ENCODE measurements around the gene PLPPR1. TPM values are rescaled to one million over a fixed set of nuclear protein-coding genes. Genes with fewer than 3 reads are reported as not detected.

PLPPR1 gene
- total RNA-seq, 4 donors from 2014 or later = 0.60 to 0.68 TPM; not detected in 2

DNA sequence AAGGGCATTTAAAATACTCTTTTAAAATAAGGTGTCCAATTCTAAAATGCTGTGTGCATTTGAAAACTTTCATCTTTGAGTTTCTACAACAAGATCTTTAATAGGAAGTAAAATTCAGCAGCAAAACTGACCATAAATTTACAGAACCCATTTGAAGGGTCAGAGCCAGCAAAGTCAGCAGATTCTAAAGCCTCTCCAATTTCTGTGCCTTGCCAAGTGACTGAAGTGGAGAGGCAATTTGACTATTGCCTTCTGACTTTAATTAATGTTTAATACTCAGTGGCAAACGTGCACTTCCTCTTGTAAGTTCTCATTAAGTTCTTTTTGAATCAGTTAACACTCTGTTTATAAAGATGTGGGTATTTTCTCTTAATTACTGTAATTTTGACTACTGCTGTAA lies 201.1 kb downstream of the PLPPR1 start:
- H3K4me3 ChIP-seq = no peak overlapping the region
- no peaks in the 10 kb centered on the region for H3K36me3 ChIP-seq
- H3K27me3 ChIP-seq = no peaks in the 10 kb centered on the region
- H3K27ac ChIP-seq = no peak overlapping the region
- 18 to 29% methylated on average over 1 of the region's 1 CpG for WGBS, 2 donors (ENCODE audit: low coverage in 1 of 2)
- intact Hi-C loops (cut with DNase I; ENCODE audit: low total_unique reads) (no loop called here), in situ Hi-C loops (cut with MboI; ENCODE audit: low pct_ligation_motif_present in 1 of 4, low pct_unique_long_range_greater_than_20kb in 1 of 4, low sequenced_read_pairs in 3 of 4) (no loop called here)
- DNase-seq = no peak
- H3K9me3 ChIP-seq = no peaks in the 10 kb centered on the region
- H3K4me1 ChIP-seq = peaks cover 0 to 6% (median 0%) of the 10 kb centered on the region in 4 donors
- TF ChIP-seq POLR2AphosphoS5 (IDR thresholded peaks at IDR 0.05) (no peak), EP300 (IDR thresholded peaks at IDR 0.05; ENCODE audit: low read depth) (no peak), POLR2A (IDR thresholded peaks at IDR 0.05) (no peak), CTCF (IDR thresholded peaks at IDR 0.05) (no peak)

DNA sequence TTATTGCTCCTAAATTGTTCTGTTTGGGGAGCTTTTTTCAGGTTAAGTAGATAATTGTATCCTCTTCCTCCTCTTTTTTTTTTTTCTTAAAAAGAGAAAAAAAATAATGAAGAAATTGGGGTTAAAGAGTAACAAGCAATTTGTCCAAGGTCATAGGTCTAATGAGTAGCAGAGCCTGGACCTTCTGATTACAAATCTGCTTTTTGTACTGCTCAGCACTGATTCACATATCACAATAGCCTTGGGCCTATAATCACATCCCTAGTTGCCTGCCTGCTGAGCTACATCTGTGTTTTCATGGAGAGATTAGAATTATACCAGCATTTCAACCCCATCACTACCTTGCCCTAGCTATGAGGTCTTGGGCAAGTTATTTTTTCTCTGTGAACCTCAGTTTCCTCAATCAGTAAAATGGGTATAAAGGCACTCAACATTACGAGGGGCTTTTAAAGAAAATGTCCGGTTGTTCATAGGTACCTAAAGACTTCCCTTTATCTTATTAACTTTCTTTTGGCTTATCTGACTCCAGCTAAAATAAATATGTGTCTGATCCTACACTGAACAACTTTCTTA lies 204.0 kb downstream of the PLPPR1 start:
- Histone ChIP-seq H3K27ac (no peak overlapping the region), H3K4me3 (no peak overlapping the region), H3K27me3 (no peaks in the 10 kb centered on the region), H3K4me1 (peaks cover 0 to 6% (median 0%) of the 10 kb centered on the region in 4 donors), H3K36me3 (no peaks in the 10 kb centered on the region), H3K9me3 (no peaks in the 10 kb centered on the region)
- no peak for TF ChIP-seq EP300 (IDR thresholded peaks at IDR 0.05; ENCODE audit: low read depth)
- no peak for TF ChIP-seq POLR2A (IDR thresholded peaks at IDR 0.05)
- TF ChIP-seq CTCF (IDR thresholded peaks at IDR 0.05) = no peak
- TF ChIP-seq POLR2AphosphoS5 (IDR thresholded peaks at IDR 0.05) = no peak
- in situ Hi-C loops (cut with MboI; ENCODE audit: low pct_ligation_motif_present in 1 of 4, low pct_unique_long_range_greater_than_20kb in 1 of 4, low sequenced_read_pairs in 3 of 4) = no loop called here
- no peak for DNase-seq
- WGBS, 2 donors (ENCODE audit: low coverage in 1 of 2) = 93 to 100% methylated on average over 2 of the region's 2 CpGs
- intact Hi-C loops (cut with DNase I; ENCODE audit: low total_unique reads) = no loop called here

- Histone ChIP-seq H3K36me3 (no peaks in the 10 kb centered on the region), H3K9me3 (no peaks in the 10 kb centered on the region), H3K4me1 (peaks cover 0 to 6% (median 0%) of the 10 kb centered on the region in 4 donors), H3K27me3 (no peaks in the 10 kb centered on the region), H3K4me3 (no peak overlapping the region), H3K27ac (no peak overlapping the region)
- in situ Hi-C loops (cut with MboI; ENCODE audit: low pct_ligation_motif_present in 1 of 4, low pct_unique_long_range_greater_than_20kb in 1 of 4, low sequenced_read_pairs in 3 of 4) (no loop called here), intact Hi-C loops (cut with DNase I; ENCODE audit: low total_unique reads) (no loop called here)
- no peak for DNase-seq
- 34 to 39% methylated on average over 6 of the region's 6 CpGs for WGBS, 2 donors (ENCODE audit: low coverage in 1 of 2)
- TF ChIP-seq EP300 (IDR thresholded peaks at IDR 0.05; ENCODE audit: low read depth) (no peak), CTCF (IDR thresholded peaks at IDR 0.05) (peak in 4 of 5 experiments; percentile 21 to 45 (median 28))
Observed at GRCh38 chr9:101235105-101235866, 206.8 kb downstream of the PLPPR1 start.

DNA sequence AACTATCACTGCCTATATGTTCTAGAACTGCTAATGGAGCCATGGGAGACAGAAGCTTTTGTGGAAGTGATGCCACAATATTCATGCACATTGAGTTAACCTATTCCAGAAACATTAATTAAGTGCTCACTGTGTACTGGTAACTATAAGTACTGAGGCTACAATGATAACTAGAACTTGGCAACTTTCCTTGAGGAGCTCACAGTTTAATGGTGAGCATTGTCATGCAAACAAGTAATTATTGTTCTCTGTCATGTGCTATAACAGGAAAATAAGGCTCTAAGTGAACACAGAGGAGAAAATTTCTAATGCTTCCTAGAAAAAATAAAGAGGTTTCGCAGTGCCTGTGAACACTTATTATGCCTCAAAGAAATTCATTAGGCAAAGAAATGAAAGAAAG lies 214.1 kb downstream of the PLPPR1 start:
- intact Hi-C loops (cut with DNase I; ENCODE audit: low total_unique reads) = no loop called here
- Histone ChIP-seq H3K4me1 (no peaks in the 10 kb centered on the region), H3K27me3 (no peaks in the 10 kb centered on the region), H3K36me3 (no peaks in the 10 kb centered on the region), H3K9me3 (no peaks in the 10 kb centered on the region), H3K4me3 (no peak overlapping the region), H3K27ac (no peak overlapping the region)
- TF ChIP-seq POLR2A (IDR thresholded peaks at IDR 0.05) (no peak), CTCF (IDR thresholded peaks at IDR 0.05) (no peak), POLR2AphosphoS5 (IDR thresholded peaks at IDR 0.05) (no peak), EP300 (IDR thresholded peaks at IDR 0.05; ENCODE audit: low read depth) (no peak)
- WGBS, 2 donors (ENCODE audit: low coverage in 1 of 2) = 86 to 89% methylated on average over 1 of the region's 1 CpG
- DNase-seq = no peak
- in situ Hi-C loops (cut with MboI; ENCODE audit: low pct_ligation_motif_present in 1 of 4, low pct_unique_long_range_greater_than_20kb in 1 of 4, low sequenced_read_pairs in 3 of 4) = no loop called here

Measured in transverse colon (tissue), 4 donors.